Measurements from ENCODE around the gene TUBE1. TPM values are rescaled to one million over a fixed set of nuclear protein-coding genes. Genes with fewer than 3 reads are reported as not detected.

Gene TUBE1
- total and polyA plus RNA-seq, 2 of the 4 experiments (the other 2 are of a cell fraction), result 7.9 to 8.6 TPM

- Histone ChIP-seq H3K23ac (ENCODE audit: low read depth, low read length) (no peak overlapping the region), H3K4ac (ENCODE audit: low read depth, low read length) (no peak overlapping the region), H4K8ac (ENCODE audit: low read depth in 2 of 2, low read length in 2 of 2) (no peak overlapping the region), H3K79me1 (ENCODE audit: low read depth in 1 of 2, low read length in 2 of 2) (no peaks in the 10 kb centered on the region), H3K9ac (ENCODE audit: low read depth, low read length) (no peak overlapping the region), H3K27ac (ENCODE audit: insufficient read depth, low read length) (no peak overlapping the region), H2BK120ac (ENCODE audit: low read depth, low read length) (no peak overlapping the region), H3K9me3 (ENCODE audit: control insufficient read depth, insufficient read depth, low read length) (peaks cover 3% of the 10 kb centered on the region), H3K56ac (ENCODE audit: extremely low read depth, insufficient read depth, low read length) (no peak overlapping the region), H4K5ac (ENCODE audit: low read depth, low read length) (no peak overlapping the region), H3K27me3 (ENCODE audit: control insufficient read depth, insufficient read depth, low read length) (no peaks in the 10 kb centered on the region), H3K4me3 (ENCODE audit: insufficient read depth, low read depth, low read length) (no peak overlapping the region), H3K14ac (replicated peaks; ENCODE audit: low read depth, low read length) (no peak overlapping the region), H3K4me1 (ENCODE audit: control insufficient read depth, insufficient read depth, low read length) (no peaks in the 10 kb centered on the region), H2BK5ac (ENCODE audit: low read depth, low read length, poor library complexity, severe bottlenecking) (no peak overlapping the region), H2AK5ac (ENCODE audit: low read depth, low read length) (no peak overlapping the region), H2AK9ac (replicated peaks; ENCODE audit: low read depth, low read length, poor library complexity) (no peak overlapping the region), H2BK20ac (ENCODE audit: low read depth, low read length) (no peak overlapping the region), H2BK15ac (ENCODE audit: low read depth, low read length) (no peak overlapping the region), H3K18ac (ENCODE audit: low read depth, low read length) (no peak overlapping the region), H4K91ac (ENCODE audit: insufficient read depth, low read depth, low read length) (no peak overlapping the region), H3K4me2 (ENCODE audit: low read depth, low read length) (no peak overlapping the region), H3K36me3 (ENCODE audit: control insufficient read depth, insufficient read depth, low read length) (no peaks in the 10 kb centered on the region), H3K9me1 (ENCODE audit: insufficient read depth, low read length) (0 out of 2 replicates have a peak, but pooled peaks cover 3% of the 10 kb centered on the region), H2AFZ (replicated peaks; ENCODE audit: low read length, poor library complexity) (no peak overlapping the region), H4K20me1 (ENCODE audit: insufficient read depth, low read length) (no peaks in the 10 kb centered on the region)
- WGBS, 2 experiments (ENCODE audit: extremely low coverage in 2 of 2, insufficient read length in 1 of 2), result 100% methylated on average over 2 of the region's 4 CpGs; no CpG with 5 or more reads in 1 of the 2 experiments
- TF ChIP-seq SMC3 (IDR thresholded peaks at IDR 0.05; ENCODE audit: low read depth, low read length) (no peak), RFX5 (IDR thresholded peaks at IDR 0.05; ENCODE audit: low read depth, low read length) (no peak), MXI1 (IDR thresholded peaks at IDR 0.05; ENCODE audit: borderline replicate concordance, low read depth, low read length) (no peak), RAD21 (IDR thresholded peaks at IDR 0.05; ENCODE audit: low read length) (no peak), BHLHE40 (IDR thresholded peaks at IDR 0.05; ENCODE audit: low read depth, low read length) (no peak), MAZ (IDR thresholded peaks at IDR 0.05; ENCODE audit: borderline replicate concordance, low read depth, low read length) (no peak), CEBPB (IDR thresholded peaks at IDR 0.05; ENCODE audit: low read depth, low read length) (no peak), FOS (IDR thresholded peaks at IDR 0.05; ENCODE audit: low read depth, low read length) (no peak), MAFK (IDR thresholded peaks at IDR 0.05; ENCODE audit: low read depth, low read length) (no peak), NFE2L2 (IDR thresholded peaks at IDR 0.05; ENCODE audit: low read depth, low read length) (no peak), POLR2A (IDR thresholded peaks at IDR 0.05; ENCODE audit: low read depth, low read length) (no peak), USF2 (IDR thresholded peaks at IDR 0.05; ENCODE audit: low read depth, low read length) (no peak), RCOR1 (IDR thresholded peaks at IDR 0.05; ENCODE audit: insufficient replicate concordance, low read length) (no peak)
- TF ChIP-seq, protein P1, sequence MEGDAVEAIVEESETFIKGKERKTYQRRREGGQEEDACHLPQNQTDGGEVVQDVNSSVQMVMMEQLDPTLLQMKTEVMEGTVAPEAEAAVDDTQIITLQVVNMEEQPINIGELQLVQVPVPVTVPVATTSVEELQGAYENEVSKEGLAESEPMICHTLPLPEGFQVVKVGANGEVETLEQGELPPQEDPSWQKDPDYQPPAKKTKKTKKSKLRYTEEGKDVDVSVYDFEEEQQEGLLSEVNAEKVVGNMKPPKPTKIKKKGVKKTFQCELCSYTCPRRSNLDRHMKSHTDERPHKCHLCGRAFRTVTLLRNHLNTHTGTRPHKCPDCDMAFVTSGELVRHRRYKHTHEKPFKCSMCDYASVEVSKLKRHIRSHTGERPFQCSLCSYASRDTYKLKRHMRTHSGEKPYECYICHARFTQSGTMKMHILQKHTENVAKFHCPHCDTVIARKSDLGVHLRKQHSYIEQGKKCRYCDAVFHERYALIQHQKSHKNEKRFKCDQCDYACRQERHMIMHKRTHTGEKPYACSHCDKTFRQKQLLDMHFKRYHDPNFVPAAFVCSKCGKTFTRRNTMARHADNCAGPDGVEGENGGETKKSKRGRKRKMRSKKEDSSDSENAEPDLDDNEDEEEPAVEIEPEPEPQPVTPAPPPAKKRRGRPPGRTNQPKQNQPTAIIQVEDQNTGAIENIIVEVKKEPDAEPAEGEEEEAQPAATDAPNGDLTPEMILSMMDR (conservative IDR thresholded peaks at IDR 0.05; ENCODE audit: low read depth, low read length), result no peak
- in situ Hi-C loops (cut with MboI; ENCODE audit: low sequenced_read_pairs) (no loop called here), dilution Hi-C loops (cut with HindIII; ENCODE audit: low sequenced_read_pairs, unreplicated experiment) (no loop called here), intact Hi-C loops (cut with micrococcal nuclease) (no loop called here)
- no TSS peak for BruUV-seq (replicated peaks)
- POLR2A ChIA-PET (ENCODE audit: unreplicated experiment), result no interaction called here
- CTCF ChIA-PET, result no interaction called here
- DNase-seq (no peak), ATAC-seq (ENCODE audit: low read depth) (no peak)
These were observed 62.8 kb downstream of the TUBE1 start for GRCh38 chr6:112024464-112024863.

Data from IMR-90 (cell line).